DMS53 treated with DMSO at 0.1 percent for 48 hours (cell line): ENCODE data around the gene GNLY.
"Not testable (repeated sequence)": the region's sequence is repeated elsewhere in the genome, so short reads cannot be mapped to it uniquely, and the experiment has no call there.

Source experiments
- DNase-seq: peaks from one replicate; lab custom pipeline; 2025; ENCODE audit not compliant: unreplicated experiment; lab: John Stamatoyannopoulos, UW

The GNLY gene

GRCh38 chr2:85706599-85707296 is 12.6 kb downstream of the GNLY start:
- no peak for DNase-seq

- peak; percentile 99 for DNase-seq
Observed at GRCh38 chr2:85707304-85707703, 13.1 kb downstream of the GNLY start.

GRCh38 chr2:85708641-85709040 is 14.5 kb downstream of the GNLY start:
- no peak for DNase-seq

DNA sequence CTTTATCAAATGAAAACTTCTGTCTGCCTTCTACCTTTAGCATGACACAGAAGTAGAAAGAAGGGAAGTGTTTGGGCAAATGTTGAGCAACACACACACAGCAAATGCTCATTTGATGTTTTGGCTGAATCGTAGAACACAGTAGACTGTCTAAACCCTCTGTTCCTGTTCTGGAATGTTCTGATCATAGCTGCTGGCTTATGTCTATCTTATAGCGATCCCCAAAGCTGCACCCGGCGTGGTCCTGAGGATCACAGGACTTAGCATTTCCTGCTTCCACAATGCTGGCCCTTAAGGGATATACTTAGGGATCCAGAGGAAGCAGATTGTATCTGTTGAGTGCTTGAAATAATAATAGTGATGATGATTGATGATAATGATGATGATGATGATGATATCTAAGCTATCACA is 15.2 kb downstream of the GNLY start:
- no peak for DNase-seq

- peak; percentile 21 for DNase-seq
Observed at GRCh38 chr2:85710687-85711577, 16.8 kb downstream of the GNLY start.

GRCh38 chr2:85711578-85712060 is 17.5 kb downstream of the GNLY start:
- DNase-seq, result no peak

- DNase-seq, result no peak
Observed at GRCh38 chr2:85712336-85712735, 18.2 kb downstream of the GNLY start.

GRCh38 chr2:85712849-85713612 is 18.9 kb downstream of the GNLY start:
- DNase-seq, result peak; percentile 70

DNA sequence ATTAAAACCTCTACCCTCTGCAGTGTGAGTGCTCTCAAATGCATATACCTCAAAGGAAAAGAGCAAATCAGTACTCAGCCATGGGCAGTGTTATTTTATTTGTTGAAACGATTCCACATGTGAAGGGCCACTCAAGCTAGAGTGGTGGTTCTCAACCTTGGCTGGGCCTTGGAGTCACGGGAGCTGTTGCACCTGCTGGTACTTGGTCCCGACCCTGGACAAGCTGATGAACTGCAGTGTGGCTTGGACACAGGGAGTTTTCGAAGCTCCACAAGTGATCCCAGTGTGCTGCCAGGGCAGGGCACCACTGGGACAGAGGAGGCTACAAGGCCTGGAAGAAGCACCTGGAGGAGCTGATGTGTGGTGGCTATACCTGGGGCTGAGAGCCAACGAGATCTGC is 19.7 kb downstream of the GNLY start:
- DNase-seq, result peak; percentile 97

- not testable (repeated sequence) for DNase-seq
Observed at GRCh38 chr2:85714421-85714820, 20.3 kb downstream of the GNLY start.

GRCh38 chr2:85714841-85715240 is 20.7 kb downstream of the GNLY start:
- DNase-seq, result no peak

GRCh38 chr2:85716346-85716914 is 22.3 kb downstream of the GNLY start:
- no peak for DNase-seq

DNA sequence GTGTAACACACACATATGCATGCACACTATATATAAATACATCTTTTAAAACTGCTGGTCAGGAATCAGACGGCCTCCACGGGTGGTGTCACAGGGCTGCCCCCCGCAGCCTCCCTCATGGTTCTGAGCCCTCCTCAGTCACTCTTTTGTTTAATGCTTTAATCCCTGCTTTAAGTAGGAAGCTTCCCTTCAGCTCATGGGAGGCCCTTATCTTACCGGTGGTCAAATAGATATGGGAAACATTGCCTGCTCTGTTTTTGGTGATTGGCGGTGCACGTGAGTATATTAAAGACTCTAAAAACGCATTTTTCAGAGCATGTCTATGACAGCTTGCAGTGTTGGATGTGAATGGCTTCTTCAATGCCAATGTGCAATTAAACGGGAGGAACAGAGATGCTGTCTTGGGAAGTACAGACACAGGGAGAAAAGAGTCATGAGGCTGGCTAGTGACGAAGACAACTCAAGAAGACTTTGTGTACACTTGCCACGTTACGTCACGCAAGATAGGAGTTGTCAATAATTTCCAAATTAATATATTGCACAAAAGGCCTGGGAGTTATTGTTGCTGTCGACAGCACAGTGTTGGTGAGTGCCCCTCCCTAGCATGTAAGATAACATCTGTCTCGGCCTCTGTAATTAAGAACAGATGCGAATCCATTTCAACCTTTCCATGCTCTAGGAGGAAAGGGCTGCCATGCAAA is 23.3 kb downstream of the GNLY start:
- no peak for DNase-seq

DNA sequence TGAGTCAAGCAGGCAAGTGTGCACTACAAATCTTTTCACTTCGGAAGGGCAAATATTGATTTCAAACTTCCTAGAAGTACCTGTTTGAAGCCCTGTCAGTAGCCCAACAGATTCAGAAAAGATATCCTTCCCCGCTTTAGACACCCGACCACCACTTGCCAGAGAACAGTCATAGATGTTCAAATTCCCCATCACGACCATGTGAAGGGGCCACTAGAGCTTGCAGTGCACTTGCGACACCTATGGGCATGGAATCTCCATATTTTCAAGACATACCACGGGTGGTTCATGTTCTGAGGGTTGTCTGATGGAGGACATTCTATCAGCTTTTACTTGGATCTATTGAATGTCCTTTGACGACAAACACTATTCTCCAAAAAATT is 23.8 kb downstream of the GNLY start:
- no peak for DNase-seq

GRCh38 chr2:85718885-85719492 is 24.8 kb downstream of the GNLY start:
- no peak for DNase-seq

DNA sequence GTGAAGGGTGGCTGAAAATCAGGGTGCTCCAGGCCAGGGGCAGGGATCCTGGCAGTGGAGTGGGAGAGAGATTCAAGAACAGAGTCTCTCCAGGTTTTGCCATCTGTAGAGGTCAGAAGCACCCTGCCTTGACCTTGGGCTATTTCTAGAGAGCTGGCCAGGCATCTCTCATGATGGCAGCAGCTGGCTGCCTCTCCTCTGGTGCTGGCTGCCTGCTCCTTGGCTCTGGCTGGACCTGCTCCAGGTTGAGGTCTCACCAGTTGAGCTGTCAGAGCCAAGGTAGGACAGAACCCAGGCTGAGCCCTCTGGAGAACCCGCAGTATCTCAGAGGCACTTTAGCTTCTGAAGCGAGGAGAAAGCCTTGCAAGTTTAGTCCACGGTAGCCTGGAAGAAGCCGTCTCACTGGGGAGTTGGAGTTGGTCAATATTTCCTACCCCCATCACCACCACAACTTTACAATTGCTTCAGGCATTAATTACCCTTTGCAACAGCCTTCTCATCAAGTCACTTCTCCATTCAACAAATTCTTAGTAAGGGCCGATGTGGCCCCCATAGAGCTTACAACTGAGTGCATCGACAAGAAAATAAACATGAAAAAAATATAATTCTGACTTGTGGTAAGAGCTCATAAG is 25.6 kb downstream of the GNLY start:
- no peak for DNase-seq

DNA sequence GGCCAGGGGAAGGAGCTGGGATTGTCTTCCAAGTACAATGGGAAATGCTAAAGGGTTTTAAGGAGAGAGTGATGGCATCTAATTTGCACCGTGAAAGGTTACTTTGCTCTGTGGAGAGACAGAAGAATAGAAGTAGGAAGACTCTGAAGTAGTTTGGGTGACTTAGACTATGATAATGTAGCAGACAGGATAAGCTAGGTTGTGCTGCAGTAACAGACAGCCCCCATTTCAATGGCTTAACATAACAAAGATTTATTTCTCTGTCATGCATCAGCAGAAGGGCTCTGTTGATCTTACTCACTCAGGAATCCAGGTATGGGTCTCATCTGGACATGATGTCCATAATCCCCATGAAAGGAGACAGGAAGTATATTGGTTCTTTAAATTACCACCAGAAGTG is 26.4 kb downstream of the GNLY start:
- DNase-seq, result no peak

- DNase-seq, result no peak
Observed at GRCh38 chr2:85721641-85722040, 27.5 kb downstream of the GNLY start.

GRCh38 chr2:85722519-85722918 is 28.4 kb downstream of the GNLY start:
- DNase-seq, result no peak
